Dendritic cell treated with granulocyte-macrophage colony-stimulating factor and Interleukin-4, amounts not matched to agents 40 ng/mL and 50 ng/mL, for 4 days (primary cell): Measurements from ENCODE around the gene SKI.
A peak's percentile ranks its signal among the peaks of the same experiment; 100 is the strongest.

Experiments
- H3K27ac Mint-ChIP-seq: one replicate; pipeline ENCODE4 v1.8.0; 2022; ENCODE audit warnings: mild to moderate bottlenecking, mixed read lengths
- H3K27me3 Mint-ChIP-seq: one replicate; pipeline ENCODE4 v1.8.0; 2022; ENCODE audit warnings: mild to moderate bottlenecking, mixed read lengths
- H3K36me3 Mint-ChIP-seq: one replicate; pipeline ENCODE4 v1.8.0; 2022; ENCODE audit warnings: low read depth, mixed read lengths
- H3K4me1 Mint-ChIP-seq: one replicate; pipeline ENCODE4 v1.8.0; 2022; ENCODE audit warnings: low read depth, mixed read lengths
- H3K4me3 Mint-ChIP-seq: one replicate; pipeline ENCODE4 v1.8.0; 2022; ENCODE audit warnings: mild to moderate bottlenecking, moderate library complexity, mixed read lengths
- H3K9me3 Mint-ChIP-seq: one replicate; pipeline ENCODE4 v1.8.0; 2022; ENCODE audit warnings: mixed read lengths
- intact Hi-C: fragments of 100-400 bp; cut with micrococcal nuclease; formaldehyde crosslinking; loops from one replicate; pipeline ENCODE4 v1.15.0; 2022

The SKI gene

GRCh38 chr1:2210084-2210653 is 17.9 kb upstream of the SKI start:
- intact Hi-C loops, result no loop called here
- Mint-ChIP-seq H3K27ac (peak overlapping the region; percentile 31), H3K27me3 (peaks cover 27% of the 10 kb centered on the region), H3K4me3 (no peak overlapping the region), H3K36me3 (no peaks in the 10 kb centered on the region), H3K4me1 (peaks cover 65% of the 10 kb centered on the region), H3K9me3 (no peaks in the 10 kb centered on the region)

DNA sequence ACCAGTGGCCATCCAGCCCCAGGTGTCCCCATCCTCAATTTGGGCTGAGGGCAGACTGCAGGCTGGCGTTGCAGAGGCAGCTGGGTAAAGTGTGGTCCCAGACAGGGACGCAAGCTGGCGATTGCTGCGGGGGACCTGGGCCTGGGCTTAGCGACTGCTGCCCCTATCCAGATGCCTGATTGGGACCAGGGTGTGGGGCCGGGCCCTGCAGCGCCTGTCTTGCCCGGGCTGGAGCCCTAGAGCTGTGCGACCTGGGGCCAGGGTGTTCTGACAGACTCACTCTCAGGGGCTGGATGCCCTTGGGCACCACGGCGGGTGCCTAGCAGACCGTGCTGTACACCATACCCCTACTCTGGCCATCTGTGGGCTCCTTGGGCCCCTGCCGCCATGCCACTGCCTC is 17.3 kb upstream of the SKI start:
- Mint-ChIP-seq H3K36me3 (no peaks in the 10 kb centered on the region), H3K9me3 (no peaks in the 10 kb centered on the region), H3K4me3 (no peak overlapping the region), H3K27ac (peak overlapping the region; percentile 31), H3K4me1 (peaks cover 66% of the 10 kb centered on the region), H3K27me3 (peaks cover 29% of the 10 kb centered on the region)
- intact Hi-C loops, result no loop called here

GRCh38 chr1:2212274-2212531 is 15.9 kb upstream of the SKI start:
- peaks cover 55% of the 10 kb centered on the region for H3K4me1 Mint-ChIP-seq
- intact Hi-C loops, result loop anchor here (2.0 kb wide), 1 partner anchor 19 kb away; no protein-coding TSS in a partner anchor
- H3K36me3 Mint-ChIP-seq, result no peaks in the 10 kb centered on the region
- peak overlapping the region; percentile 86 for H3K27ac Mint-ChIP-seq
- peaks cover 29% of the 10 kb centered on the region for H3K27me3 Mint-ChIP-seq
- H3K4me3 Mint-ChIP-seq, result no peak overlapping the region
- H3K9me3 Mint-ChIP-seq, result no peaks in the 10 kb centered on the region

DNA sequence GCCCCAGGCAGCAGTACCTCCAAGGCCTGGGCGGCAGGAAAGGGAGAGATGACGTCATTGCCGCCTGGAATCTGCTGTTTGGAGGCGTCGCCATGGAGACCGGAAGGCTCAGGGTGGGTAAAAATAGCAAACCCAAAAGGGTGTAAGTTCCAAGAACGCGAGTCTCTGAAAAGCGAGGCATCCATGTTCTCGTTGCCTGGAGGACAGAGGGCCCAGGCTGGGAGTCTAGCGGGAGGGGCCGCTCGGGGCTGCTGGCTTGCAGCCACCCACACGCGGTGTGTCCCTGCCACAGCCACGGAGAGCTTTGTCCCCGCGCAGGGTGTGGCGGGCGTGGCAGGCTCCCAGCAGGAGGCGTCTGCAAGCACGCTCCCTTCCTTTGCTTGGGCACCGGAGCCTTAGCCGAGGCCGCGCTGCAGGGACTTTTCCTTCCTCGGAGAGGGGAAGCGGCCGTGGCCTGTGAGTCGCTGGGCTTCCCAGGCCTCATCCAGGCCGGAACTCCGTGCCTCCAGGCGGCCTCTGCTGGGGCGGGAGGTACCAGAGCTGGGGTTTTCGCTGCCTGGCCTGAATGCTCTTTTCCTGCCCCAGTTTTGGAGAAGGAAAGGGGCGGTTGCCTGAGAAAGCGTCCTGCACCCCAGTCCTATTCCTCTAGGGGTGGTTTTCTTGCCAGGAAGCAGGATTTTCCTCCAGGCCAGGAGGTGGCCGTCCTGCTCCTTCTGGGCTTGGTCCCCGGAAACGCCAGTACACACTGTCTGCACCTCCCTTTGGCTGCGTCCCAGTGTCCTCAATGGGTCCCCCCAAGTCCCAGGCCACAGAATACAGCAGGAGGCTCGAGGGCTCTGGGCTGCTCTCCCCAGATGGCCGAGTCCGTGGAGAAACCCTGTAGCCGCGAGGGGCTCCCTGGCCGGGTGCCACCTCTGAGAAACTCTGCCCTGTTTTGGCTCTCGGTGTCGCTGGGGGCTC is 15.3 kb upstream of the SKI start:
- H3K27me3 Mint-ChIP-seq, result peaks cover 26% of the 10 kb centered on the region
- H3K36me3 Mint-ChIP-seq, result no peaks in the 10 kb centered on the region
- peak overlapping the region; percentile 55 for H3K4me3 Mint-ChIP-seq
- intact Hi-C loops, result loop anchor here (2.0 kb wide), 1 partner anchor 18 kb away; no protein-coding TSS in a partner anchor
- peaks cover 49% of the 10 kb centered on the region for H3K4me1 Mint-ChIP-seq
- no peaks in the 10 kb centered on the region for H3K9me3 Mint-ChIP-seq
- peak overlapping the region; percentile 86 for H3K27ac Mint-ChIP-seq

DNA sequence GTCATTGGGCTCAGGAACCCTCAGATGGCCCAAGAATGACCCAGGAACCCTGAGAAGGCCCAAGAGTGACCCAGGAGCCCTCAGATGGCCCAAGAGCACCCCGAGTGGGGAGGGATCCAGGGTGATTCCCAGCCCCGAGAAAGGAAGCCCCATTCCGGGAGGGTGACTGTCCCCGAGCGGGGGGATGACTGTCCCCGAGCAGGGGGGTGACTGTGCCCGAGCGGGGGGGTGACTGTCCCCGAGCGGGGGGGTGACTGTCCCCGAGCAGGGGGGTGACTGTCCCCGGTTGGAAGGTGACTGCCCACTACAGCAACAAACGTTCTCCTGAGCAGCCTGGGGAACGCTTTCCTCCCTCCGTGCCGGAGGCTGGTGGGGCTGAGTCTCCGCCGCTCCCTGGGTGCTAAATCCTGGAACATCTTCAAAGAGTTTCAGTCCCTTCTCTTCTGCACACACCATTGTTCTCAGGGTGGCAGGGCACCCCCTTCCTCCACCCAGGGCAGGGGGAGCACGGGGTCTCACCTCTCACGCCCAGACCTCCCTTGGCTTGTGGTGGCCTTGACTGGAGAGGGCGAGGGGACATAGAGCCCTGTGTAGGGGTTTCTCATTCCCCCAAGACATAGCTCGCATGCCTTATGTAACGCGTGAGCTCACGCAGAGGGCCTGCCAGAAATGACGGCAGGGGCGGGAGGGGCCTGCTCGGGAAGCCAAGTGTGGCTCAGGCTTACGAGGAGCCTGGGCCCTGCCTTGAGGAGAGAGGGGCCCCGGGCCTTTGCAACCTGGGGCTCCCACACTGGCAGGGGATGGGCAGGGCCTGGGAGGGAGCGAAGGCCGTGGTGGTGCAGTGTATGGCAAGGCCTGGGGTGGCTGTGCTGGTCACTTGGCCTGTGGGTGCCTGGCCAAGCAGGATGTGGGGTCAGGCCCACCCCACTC is 14.3 kb upstream of the SKI start:
- H3K27ac Mint-ChIP-seq, result peak overlapping the region; percentile 86
- peaks cover 22% of the 10 kb centered on the region for H3K27me3 Mint-ChIP-seq
- peak overlapping the region; percentile 55 for H3K4me3 Mint-ChIP-seq
- H3K36me3 Mint-ChIP-seq, result no peaks in the 10 kb centered on the region
- peaks cover 3% of the 10 kb centered on the region for H3K9me3 Mint-ChIP-seq
- intact Hi-C loops, result loop anchor here (2.0 kb wide), 1 partner anchor 17 kb away; no protein-coding TSS in a partner anchor
- H3K4me1 Mint-ChIP-seq, result peaks cover 48% of the 10 kb centered on the region

- H3K36me3 Mint-ChIP-seq, result no peaks in the 10 kb centered on the region
- peak overlapping the region; percentile 86 for H3K27ac Mint-ChIP-seq
- peaks cover 49% of the 10 kb centered on the region for H3K4me1 Mint-ChIP-seq
- H3K4me3 Mint-ChIP-seq, result peak overlapping the region; percentile 32
- intact Hi-C loops, result no loop called here
- peaks cover 14% of the 10 kb centered on the region for H3K27me3 Mint-ChIP-seq
- H3K9me3 Mint-ChIP-seq, result peaks cover 9% of the 10 kb centered on the region
Observed at GRCh38 chr1:2214541-2215241, 13.4 kb upstream of the SKI start.

- Mint-ChIP-seq H3K4me1 (peaks cover 49% of the 10 kb centered on the region), H3K36me3 (no peaks in the 10 kb centered on the region), H3K4me3 (no peak overlapping the region), H3K27ac (peak overlapping the region; percentile 86), H3K9me3 (peaks cover 9% of the 10 kb centered on the region), H3K27me3 (peaks cover 13% of the 10 kb centered on the region)
- intact Hi-C loops, result no loop called here
Observed at GRCh38 chr1:2215329-2215728, 12.8 kb upstream of the SKI start.

GRCh38 chr1:2215909-2216766 is 12.0 kb upstream of the SKI start:
- H3K27me3 Mint-ChIP-seq, result peaks cover 13% of the 10 kb centered on the region
- H3K9me3 Mint-ChIP-seq, result peaks cover 9% of the 10 kb centered on the region
- no peaks in the 10 kb centered on the region for H3K36me3 Mint-ChIP-seq
- H3K4me3 Mint-ChIP-seq, result no peak overlapping the region
- peak overlapping the region; percentile 52 for H3K27ac Mint-ChIP-seq
- intact Hi-C loops, result no loop called here
- peaks cover 50% of the 10 kb centered on the region for H3K4me1 Mint-ChIP-seq

GRCh38 chr1:2216767-2217058 is 11.4 kb upstream of the SKI start:
- Mint-ChIP-seq H3K36me3 (no peaks in the 10 kb centered on the region), H3K27ac (peak overlapping the region; percentile 52), H3K4me1 (peaks cover 54% of the 10 kb centered on the region), H3K27me3 (peaks cover 17% of the 10 kb centered on the region), H3K9me3 (peaks cover 9% of the 10 kb centered on the region), H3K4me3 (no peak overlapping the region)
- intact Hi-C loops, result no loop called here

- peaks cover 3% of the 10 kb centered on the region for H3K36me3 Mint-ChIP-seq
- H3K27me3 Mint-ChIP-seq, result peaks cover 12% of the 10 kb centered on the region
- no peak overlapping the region for H3K4me3 Mint-ChIP-seq
- intact Hi-C loops, result no loop called here
- peaks cover 49% of the 10 kb centered on the region for H3K4me1 Mint-ChIP-seq
- peaks cover 9% of the 10 kb centered on the region for H3K9me3 Mint-ChIP-seq
- peak overlapping the region; percentile 57 for H3K27ac Mint-ChIP-seq
Observed at GRCh38 chr1:2221271-2221670, 6.8 kb upstream of the SKI start.

- intact Hi-C loops, result no loop called here
Observed at GRCh38 chr1:2224170-2224584, 3.9 kb upstream of the SKI start.

GRCh38 chr1:2224631-2225428 is 3.3 kb upstream of the SKI start:
- intact Hi-C loops, result no loop called here
- Mint-ChIP-seq H3K4me3 (peak overlapping the region; percentile 4), H3K4me1 (peaks cover 48% of the 10 kb centered on the region), H3K27ac (peak overlapping the region; percentile 86), H3K27me3 (peaks cover 7% of the 10 kb centered on the region), H3K9me3 (no peaks in the 10 kb centered on the region), H3K36me3 (peaks cover 18% of the 10 kb centered on the region)

More at GRCh38 chr1:2224170-2224584, 3.9 kb upstream of the SKI start:
- H3K9me3 Mint-ChIP-seq, result peaks cover 2% of the 10 kb centered on the region
- peak overlapping the region; percentile 13 for H3K4me3 Mint-ChIP-seq
- peaks cover 7% of the 10 kb centered on the region for H3K27me3 Mint-ChIP-seq
- H3K36me3 Mint-ChIP-seq, result peaks cover 12% of the 10 kb centered on the region
- H3K27ac Mint-ChIP-seq, result peak overlapping the region; percentile 86
- peaks cover 46% of the 10 kb centered on the region for H3K4me1 Mint-ChIP-seq
